ENCODE measurements around the gene ASB13.

ASB13 gene

GRCh38 chr10:5589011-5589660 lies 77.3 kb downstream of the ASB13 start:
- no peak for DNase-seq (ENCODE audit: low spot score)
